Left renal cortex interstitium (tissue), 4 donors: ENCODE measurements around the gene TFF3. TPM values are rescaled to one million over a fixed set of nuclear protein-coding genes. Genes with fewer than 3 reads are reported as not detected.
"Not testable (repeated sequence)": the region's sequence is repeated elsewhere in the genome, so short reads cannot be mapped to it uniquely, and the experiment has no call there.

ENCODE experiments used
- DNase-seq, 4 donors: peaks; one replicate each; pipeline ENCODE4 v3.0.0-alpha.2; 2013; ENCODE audit warnings: low read depth in 4 of 4, low spot score in 2 of 4, missing footprints in 1 of 4
- polyA plus RNA-seq, 4 donors: library from polyadenylated mRNA; unstranded; fragments of 120-200 nt; gene quantifications; one replicate each; pipeline ENCODE4 v1.2.1, GENCODE V29; 2013; ENCODE audit not compliant: insufficient read length in 4 of 4

Gene TFF3
- polyA plus RNA-seq, 4 donors = 2.4 to 5.0 (median 4.2) TPM

GRCh38 chr21:42307106-42307505 is 8.1 kb downstream of the TFF3 start:
- DNase-seq = no peak

DNA sequence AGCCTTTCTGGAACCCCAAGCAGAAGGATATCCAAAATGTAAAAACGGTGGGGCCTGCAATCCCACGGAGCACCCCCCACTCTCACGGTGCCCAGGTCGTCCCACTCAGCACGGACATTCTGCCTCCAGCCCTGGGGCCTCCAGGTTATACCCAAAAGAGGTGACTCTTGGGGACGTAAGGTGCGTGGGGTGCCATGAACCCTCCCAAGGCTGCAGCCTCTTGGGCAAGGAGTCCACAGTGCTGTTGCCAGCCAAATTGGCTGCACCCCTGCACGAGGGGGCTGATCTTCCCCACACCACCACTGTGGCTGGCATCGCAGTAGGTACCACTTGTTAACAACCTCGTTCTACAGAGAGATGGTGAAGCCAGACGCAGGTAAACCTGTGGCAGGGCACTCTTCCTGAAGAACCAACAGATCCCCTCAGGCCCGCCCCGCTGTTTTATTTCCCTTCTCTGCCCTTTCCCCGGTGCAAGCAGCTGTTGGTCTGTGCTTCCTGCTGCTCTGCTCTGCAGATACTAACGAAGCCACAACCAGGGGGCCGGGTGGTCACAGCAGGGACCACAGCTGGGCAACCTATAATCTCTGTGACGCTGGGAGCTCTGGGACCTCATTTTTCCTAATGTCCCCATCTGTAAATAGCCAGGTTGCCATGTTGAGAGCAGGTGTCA is 8.7 kb downstream of the TFF3 start:
- no peak for DNase-seq

DNA sequence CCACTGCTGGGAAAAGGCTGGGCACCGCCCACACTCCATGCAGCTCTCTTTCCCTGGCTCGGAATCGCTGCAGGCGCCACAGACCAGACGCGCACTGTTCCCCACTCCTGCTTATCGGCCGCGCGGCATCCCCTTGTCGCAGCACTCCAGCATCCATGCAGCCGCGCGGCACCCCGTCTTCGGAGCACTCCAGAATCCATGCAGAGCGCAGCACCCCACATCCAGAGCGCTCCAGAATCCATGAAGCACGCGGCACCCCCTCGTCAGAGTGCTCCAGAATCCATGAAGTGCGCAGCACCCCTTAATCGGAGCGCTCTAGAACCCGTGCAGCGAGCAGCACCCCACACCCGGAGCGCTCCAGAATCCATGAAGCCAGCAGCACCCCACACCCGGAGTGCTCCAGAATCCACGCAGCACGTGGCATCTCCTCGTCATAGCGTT is 9.5 kb downstream of the TFF3 start:
- no peak for DNase-seq

DNA sequence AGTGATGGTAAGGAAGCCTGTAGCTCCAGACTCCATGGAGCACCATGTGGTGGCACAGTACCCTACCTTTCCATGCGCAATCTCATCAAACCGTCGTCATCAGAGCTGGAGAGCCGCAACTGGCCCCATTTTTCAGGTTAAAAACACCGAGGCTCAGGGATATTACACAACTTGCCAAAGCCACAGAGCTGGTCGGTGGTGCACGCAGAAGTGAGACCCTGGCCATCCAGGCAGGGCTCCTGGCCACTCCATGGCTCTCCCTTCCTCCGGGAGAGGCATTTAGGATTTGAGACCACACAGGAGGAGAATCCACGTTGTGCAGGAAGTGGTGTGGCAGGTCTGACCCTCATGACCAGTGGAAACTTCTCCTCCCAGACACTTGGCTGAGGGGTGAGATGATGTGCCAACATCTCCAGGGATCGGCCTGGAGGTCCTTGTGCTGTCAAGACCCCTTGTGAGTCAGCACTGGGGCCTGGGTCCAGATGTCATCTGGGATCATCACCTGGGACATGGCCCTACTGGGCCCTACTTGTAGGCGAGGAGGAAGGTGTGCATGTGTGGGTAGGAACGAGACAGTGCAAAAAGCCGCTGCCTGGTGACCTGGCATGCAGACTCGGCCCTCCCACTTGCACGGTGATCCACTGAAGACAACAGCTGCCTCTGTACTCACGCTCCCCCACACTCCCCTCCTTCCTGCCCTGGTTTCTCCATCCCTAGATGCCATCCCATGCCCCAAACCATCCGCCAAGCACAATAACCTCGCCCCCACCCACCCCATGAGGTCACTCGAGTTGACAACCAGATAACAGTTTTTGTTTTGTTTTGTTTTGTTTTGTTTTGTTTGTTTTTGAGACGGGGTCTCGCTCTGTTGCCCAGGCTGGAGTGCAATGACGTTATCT is 10.4 kb downstream of the TFF3 start:
- DNase-seq = no peak

GRCh38 chr21:42303443-42303842 is 11.8 kb downstream of the TFF3 start:
- no peak for DNase-seq

DNA sequence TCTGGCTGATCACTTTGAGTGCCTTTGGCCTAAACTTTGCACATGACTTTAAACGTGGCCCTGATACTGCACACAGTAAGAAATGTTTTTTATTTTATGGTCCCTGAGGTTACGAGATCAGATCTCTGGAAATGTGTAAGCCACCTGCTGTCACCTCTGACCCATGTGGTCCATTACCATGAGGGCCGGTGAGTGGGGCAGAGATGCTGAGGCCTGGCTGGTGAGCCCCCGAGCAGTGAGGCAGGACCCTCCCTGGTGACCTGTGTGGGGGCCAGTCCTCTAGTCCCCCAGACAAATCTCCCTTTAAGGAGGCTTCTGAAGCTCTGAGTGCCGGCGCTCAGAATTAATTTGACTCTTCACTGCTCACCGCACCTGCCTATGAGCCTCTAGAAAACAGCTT is 12.4 kb downstream of the TFF3 start:
- no peak for DNase-seq

DNA sequence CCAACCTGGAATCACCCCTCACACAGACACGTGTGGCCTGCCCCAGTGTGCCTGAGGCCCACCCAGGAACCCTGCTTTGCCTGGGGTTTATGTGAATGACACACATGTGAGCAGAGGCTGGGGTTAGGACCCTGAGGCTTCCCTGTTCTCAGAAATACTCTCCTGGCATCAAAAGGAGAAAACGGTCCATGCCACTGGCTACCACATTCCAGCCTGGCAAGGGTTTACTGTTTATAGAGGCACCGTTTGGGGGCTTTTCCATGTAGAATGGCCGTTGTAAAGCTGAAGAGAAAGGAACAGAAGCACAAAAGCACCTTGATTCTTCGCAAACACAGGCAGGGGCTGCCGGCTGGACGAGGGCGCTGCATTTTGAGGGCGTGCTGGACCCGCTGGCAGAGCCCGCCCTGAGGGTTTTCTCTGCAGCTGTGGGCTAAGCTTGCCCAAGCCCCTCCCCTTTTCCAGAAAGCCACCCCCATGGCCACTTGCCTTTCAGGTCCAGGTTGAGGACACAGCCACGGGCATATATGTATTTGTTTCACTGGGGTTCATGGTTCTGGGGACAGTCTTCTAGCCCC is 13.0 kb downstream of the TFF3 start:
- DNase-seq = no peak

GRCh38 chr21:42301371-42302075 is 13.7 kb downstream of the TFF3 start:
- DNase-seq = no peak

DNA sequence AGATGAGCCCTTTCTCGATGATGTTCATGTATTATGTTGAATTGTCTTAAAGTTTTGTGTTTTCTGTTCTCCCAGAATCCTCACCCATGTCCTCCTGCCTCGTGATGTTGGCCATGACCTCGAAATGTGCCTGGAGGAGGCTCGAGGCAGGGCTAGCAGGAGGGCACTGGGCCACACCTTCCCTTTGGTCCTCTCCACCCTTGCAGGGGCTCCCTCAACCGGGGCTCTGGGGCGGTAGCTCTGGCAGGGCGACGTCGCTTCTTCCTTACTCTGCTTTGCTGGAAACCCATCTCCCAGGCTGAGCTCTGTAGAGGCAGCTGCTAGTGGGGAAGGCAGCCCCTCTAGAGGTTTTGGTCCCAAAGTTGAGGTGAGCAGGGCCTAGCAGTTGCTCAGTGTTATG is 14.3 kb downstream of the TFF3 start:
- no peak for DNase-seq

- no peak for DNase-seq
These were observed 15.1 kb downstream of the TFF3 start for GRCh38 chr21:42300045-42300583.

DNA sequence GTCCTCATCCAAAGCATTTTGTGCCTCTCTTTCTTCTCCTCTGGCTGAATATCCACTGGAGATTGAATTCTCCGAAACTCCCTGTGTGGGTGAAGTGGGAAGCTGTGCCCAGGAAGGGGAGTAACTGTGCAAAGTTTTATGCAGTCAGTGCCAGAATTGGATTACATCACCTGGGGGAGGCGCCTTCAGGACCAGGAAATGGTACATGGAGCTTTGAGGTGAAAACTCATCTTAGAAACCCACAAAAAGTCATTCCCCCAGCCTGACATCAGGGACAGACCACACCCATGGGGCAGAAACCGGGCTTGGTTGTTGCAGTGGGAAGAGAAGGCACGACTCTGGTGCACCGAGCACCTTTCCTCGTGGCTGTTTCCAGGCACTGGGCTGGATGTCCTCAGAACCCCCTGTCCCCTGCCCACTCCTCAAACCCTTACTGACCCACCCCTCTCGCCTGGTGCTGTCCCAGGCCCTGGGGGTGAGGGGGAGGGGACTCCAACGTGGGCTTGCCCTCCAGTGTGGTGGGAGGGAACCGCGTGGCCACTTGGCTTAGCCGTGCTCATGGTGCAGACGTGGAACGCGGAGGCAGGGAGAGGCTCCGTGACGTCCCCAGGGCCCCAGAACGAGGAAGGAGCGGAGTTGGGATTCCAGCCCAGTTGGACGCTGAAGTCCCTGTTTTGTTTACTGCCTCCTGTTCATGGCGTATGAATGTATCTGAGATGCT is 15.7 kb downstream of the TFF3 start:
- DNase-seq = no peak

DNA sequence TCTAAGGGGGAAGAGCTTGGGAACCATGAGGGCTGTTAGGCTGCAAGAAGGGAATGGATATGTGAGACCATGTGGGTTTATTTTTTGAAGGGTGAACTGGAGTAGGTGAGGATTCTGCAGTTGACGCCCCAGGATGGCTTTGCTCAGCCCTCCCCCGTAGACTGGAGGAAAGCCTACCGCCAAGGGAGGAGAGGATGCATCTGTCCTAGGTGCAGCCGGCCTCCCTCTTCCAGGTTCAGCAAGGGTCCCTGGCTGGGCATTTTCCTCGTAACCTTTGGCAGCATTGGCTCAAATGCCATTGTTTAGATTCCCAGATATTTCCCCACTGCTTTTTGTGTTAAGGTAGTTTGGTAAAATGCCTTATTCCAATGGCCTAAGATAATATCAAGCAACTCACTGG is 16.6 kb downstream of the TFF3 start:
- DNase-seq = no peak

DNA sequence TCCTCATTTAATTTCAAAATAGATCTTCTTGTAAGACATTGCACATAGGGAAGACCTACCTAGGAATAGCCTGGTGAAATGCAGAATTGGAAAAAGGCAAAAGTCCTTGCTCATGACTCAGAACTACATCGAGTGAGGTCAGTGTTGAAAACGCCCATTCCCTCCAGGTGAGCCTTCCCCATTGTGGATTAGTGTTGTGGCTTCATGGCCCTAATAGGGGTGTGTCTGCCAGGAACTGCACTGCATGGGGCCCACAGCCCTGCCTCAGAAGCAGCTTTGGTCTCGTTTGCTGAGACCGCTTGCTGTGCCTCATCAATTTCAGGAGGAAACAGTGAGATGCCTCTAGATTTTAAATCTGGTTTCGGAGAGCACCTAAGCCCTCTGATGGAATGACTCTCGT is 17.0 kb downstream of the TFF3 start:
- DNase-seq = no peak

- no peak for DNase-seq
These were observed 17.8 kb downstream of the TFF3 start for GRCh38 chr21:42297377-42297776.

- DNase-seq = no peak
These were observed 18.7 kb downstream of the TFF3 start for GRCh38 chr21:42296501-42296900.

- no peak for DNase-seq
These were observed 19.4 kb downstream of the TFF3 start for GRCh38 chr21:42295845-42296244.

DNA sequence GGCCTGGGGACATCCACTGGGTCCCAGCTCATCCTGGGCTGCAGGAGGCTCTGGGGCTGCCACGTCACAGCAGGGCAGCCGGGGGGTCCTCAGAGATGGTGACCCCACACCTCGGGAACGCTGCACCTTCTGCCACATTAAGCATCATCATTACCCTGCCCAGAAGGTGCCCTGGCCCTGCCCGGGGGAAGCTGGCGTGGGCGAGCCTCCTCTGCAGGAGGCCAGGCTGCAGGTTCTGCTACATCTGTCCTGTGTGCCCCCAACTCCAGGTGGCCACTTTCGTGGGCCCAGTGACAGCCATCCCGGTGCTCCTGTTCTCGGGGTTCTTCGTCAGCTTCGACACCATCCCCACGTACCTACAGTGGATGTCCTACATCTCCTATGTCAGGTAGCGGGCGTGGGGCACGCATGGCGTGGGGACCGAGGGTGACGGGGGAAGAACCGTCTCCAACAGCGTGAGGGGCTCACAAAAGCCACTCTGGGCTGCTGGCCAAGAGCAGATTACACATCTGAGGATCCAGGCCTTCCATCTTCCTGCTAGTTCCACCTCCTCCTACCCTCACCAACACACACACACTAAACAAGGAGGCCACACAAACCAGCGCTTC is 20.8 kb downstream of the TFF3 start:
- no peak for DNase-seq

GRCh38 chr21:42293649-42294272 is 21.4 kb downstream of the TFF3 start:
- DNase-seq = no peak

- not testable (repeated sequence) for DNase-seq
These were observed 22.6 kb downstream of the TFF3 start for GRCh38 chr21:42292563-42293142.
